Cardiac fibroblast (primary cell): ENCODE results near the gene MREG.
A peak's percentile ranks its signal among the peaks of the same experiment; 100 is the strongest.

Source experiments
- DNase-seq, 2 donors: peaks; one replicate each; pipeline versions ENCODE4 v3.0.0 to v3.0.0-alpha.2; 2010; ENCODE audit warnings: low read depth in 2 of 2
- H3K4me3 ChIP-seq, 2 donors: replicated peaks in 1 of 2; 1 replicate in 1 of 2; 2 replicates in 1 of 2; pipeline ENCODE4 v1.5.1; 2011; ENCODE audit warnings: low read depth in 2 of 2, low read length in 2 of 2, mild to moderate bottlenecking in 2 of 2, moderate library complexity in 1 of 2
- TF ChIP-seq, protein P1 (sequence below): IDR thresholded peaks from one replicate; pipeline ENCODE4 v1.5.1; 2011; ENCODE audit warnings: low read depth, mild to moderate bottlenecking, low read length, inconsistent platforms

The MREG gene

DNA sequence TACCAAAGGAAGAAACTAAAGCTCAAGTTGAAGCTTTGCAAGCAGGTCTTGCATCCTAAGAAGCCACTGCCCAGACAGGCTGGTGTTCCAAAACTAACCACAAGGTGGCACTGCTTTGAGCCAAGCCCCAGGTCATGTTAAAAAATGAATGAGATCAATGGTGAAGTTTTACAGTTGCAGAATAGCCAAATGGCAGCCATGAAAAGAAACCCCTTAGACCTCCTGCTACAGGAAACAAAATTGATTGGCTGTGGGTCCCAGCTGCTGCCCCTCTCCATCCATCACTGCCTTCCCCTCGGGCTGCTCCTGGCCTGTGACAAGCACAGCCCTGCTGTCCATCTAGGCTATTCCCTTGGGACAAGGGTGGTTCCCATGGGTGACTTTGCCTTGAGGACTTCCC, 20.7 kb upstream of the MREG start:
- peak; percentile 85 to 92 for DNase-seq
- no peak overlapping the region for H3K4me3 ChIP-seq
- TF ChIP-seq, protein P1, sequence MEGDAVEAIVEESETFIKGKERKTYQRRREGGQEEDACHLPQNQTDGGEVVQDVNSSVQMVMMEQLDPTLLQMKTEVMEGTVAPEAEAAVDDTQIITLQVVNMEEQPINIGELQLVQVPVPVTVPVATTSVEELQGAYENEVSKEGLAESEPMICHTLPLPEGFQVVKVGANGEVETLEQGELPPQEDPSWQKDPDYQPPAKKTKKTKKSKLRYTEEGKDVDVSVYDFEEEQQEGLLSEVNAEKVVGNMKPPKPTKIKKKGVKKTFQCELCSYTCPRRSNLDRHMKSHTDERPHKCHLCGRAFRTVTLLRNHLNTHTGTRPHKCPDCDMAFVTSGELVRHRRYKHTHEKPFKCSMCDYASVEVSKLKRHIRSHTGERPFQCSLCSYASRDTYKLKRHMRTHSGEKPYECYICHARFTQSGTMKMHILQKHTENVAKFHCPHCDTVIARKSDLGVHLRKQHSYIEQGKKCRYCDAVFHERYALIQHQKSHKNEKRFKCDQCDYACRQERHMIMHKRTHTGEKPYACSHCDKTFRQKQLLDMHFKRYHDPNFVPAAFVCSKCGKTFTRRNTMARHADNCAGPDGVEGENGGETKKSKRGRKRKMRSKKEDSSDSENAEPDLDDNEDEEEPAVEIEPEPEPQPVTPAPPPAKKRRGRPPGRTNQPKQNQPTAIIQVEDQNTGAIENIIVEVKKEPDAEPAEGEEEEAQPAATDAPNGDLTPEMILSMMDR, result peak; percentile 90

DNA sequence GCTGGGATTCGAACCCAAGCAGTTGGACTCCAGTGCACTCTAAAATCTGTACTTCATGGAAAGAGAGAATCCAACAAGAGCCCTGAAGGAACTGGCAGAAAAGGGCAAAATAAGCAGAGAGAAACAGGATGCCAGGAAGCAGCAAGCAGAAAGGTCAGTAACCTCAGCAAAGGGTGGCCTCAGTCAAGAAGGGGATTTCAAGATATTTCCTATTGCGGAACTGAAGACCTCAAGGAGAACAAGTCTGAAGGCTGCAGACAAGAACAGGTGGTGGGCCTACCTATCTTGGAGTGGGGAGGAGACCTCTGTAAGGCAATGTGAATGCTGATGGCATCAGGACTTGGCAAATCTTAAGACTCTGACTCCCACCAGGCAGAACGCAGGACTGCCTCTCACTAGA, 20.1 kb upstream of the MREG start:
- TF ChIP-seq, protein P1, result no peak
- no peak for DNase-seq
- H3K4me3 ChIP-seq, result no peak overlapping the region

DNA sequence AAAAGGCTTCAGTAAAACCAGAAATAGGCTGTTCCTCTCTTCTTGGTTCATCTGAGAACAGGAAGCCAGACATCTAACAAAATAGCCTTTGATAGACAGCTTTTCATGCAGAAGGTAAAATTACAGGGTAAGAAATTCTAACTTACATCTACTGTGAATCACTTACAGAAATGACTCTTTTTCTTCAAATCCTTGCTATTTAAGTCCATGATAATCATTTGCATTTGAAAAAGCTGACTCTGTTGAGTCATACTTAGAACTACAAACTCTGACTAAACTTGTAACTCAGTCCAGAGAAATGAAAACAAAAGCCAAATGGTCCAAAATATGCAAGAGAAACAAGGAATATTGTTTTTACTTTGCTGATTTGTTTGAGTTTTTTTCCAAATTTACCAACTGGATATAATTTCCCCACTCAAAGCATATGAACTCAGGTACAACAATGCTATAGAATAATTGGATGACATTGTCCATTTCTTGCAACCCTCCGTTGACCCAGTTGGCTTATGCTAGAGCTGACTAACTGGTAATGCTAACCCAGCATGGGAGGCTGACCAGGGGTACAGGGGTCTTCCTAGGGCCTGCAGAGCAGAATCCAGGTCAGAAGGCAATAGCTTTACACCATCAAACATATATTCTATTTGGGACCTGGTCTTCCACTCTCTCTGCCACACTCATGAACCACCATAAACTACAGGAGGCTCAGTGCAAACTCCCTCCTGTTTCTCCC, 18.8 kb upstream of the MREG start:
- no peak overlapping the region for H3K4me3 ChIP-seq
- peak; percentile 44 to 83 for DNase-seq
- TF ChIP-seq, protein P1, result no peak

DNA sequence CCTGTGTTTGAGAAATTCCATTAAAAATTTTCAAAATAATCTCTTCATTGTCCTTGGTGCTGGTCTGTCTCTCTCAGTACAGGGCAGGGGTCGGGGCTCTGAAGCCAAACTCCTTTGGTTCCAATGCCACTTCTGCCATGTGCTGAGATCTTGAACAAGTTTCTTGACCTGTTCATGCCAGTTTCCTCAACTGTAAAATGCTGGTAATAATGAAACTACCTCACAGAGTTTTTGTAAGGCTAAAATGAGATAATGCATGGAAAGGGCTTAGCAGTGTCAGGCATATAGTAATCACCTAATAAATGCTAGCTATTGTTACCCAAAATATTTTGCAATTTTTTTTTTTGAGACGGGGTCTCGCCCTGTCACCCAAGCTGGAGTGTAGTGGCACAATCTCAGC, 16.9 kb upstream of the MREG start:
- TF ChIP-seq, protein P1, result no peak
- no peak for DNase-seq
- no peak overlapping the region for H3K4me3 ChIP-seq

DNA sequence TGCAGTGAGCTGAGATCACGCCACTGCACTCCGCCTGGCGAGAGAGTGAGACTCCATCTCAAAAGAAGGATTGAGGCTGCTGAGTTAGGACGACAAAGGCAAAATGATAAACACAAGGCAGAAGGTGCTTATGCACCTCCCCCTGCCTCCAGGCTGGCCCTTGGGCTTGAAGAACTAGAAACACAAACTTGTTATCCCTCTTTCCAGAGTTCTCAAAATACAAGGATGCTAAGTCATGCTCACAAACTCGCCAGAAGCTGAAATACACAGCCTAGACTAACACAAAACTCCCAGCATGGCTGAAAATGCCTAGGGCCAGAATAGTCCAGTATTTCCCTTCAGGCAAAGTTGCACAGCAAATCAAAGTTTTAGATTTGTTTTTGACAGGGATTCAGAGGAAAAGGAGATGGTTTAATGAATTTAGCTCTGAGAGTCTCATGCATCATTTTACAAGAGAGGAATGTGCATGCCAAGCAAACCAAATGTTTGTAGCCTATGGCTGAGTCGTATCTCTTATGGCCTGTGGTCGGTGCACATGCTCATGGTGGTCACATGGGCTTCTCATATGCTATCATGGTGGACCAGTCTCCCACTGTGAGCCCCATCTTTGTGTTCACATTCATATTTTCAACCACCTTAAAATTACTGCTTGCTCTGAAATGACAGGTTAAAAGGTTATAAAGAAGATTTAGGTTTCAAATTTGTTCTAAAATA, 16.2 kb upstream of the MREG start:
- no peak overlapping the region for H3K4me3 ChIP-seq
- peak in 1 of 2 donors; percentile 19 for DNase-seq
- TF ChIP-seq, protein P1, result no peak

DNA sequence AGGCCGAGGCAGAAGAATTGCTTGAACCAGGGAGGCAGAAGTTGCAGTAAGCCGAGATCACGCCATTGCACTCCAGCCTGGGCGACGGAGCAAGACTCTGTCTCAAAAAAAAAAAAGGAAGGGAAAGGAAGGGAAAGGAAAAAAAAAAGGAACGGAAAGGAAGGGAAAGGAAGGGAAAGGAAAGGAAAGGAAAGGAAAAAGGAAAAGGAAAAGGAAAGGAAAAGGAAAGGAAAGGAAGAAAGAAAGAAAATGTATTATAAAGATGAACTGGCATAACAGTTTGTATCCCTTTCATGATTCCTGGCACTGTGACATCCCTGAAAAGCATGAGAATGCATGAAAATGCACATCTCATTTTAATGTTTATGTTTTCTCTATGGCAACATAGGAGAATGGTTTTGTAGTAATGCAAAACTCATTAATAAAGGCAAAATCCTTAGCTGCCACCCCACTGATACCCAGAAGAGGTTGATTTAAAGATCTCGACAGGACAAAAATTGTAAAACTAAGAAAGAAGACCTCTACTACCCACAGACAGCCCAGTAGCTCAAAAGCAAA, 11.5 kb upstream of the MREG start:
- H3K4me3 ChIP-seq, result no peak overlapping the region
- TF ChIP-seq, protein P1, result no peak
- DNase-seq, result no peak
